Mononuclear cell (primary cell): Measurements from ENCODE around the gene NTSR1. TPM values are rescaled to one million over a fixed set of nuclear protein-coding genes. Genes with fewer than 3 reads are reported as not detected.

ENCODE experiments used
- H3K27me3 ChIP-seq: 2 replicates; pipeline ENCODE4 v1.6.0; 2011; ENCODE audit warnings: low read length, control low read depth; ENCODE audit not compliant: insufficient read depth
- H3K4me1 ChIP-seq: 2 replicates; pipeline ENCODE4 v1.5.1; 2011; ENCODE audit warnings: mild to moderate bottlenecking, low read length, control low read depth; ENCODE audit not compliant: insufficient read depth
- H3K4me3 ChIP-seq: 2 replicates; pipeline ENCODE4 v1.5.1; 2011; ENCODE audit warnings: mild to moderate bottlenecking, low read length, moderate library complexity
- H3K9me3 ChIP-seq: 2 replicates; pipeline ENCODE4 v1.5.1; 2011; ENCODE audit warnings: low read depth, mild to moderate bottlenecking, control low read depth, low read length
- total RNA-seq: library from RNA; depleted of rRNA; stranded (reverse); fragments of >200 nt; gene quantifications from one replicate; pipeline ENCODE4 v1.2.3, GENCODE V29; 2012

Gene NTSR1
- total RNA-seq, 1 donor = 0.73 TPM

- Histone ChIP-seq H3K4me3 (no peak overlapping the region), H3K9me3 (no peaks in the 10 kb centered on the region), H3K27me3 (no peaks in the 10 kb centered on the region), H3K4me1 (peaks cover 34% of the 10 kb centered on the region)
These were observed 64.6 kb downstream of the NTSR1 start for GRCh38 chr20:62772990-62773844.

GRCh38 chr20:62773845-62774714 is 65.4 kb downstream of the NTSR1 start:
- Histone ChIP-seq H3K9me3 (no peaks in the 10 kb centered on the region), H3K4me1 (peaks cover 34% of the 10 kb centered on the region)

GRCh38 chr20:62774762-62775161 is 66.1 kb downstream of the NTSR1 start:
- Histone ChIP-seq H3K4me3 (no peak overlapping the region), H3K27me3 (no peaks in the 10 kb centered on the region), H3K4me1 (peaks cover 34% of the 10 kb centered on the region), H3K9me3 (no peaks in the 10 kb centered on the region)

More at GRCh38 chr20:62773845-62774714, 65.4 kb downstream of the NTSR1 start:
- H3K27me3 ChIP-seq = no peaks in the 10 kb centered on the region
- H3K4me3 ChIP-seq = no peak overlapping the region

- Histone ChIP-seq H3K4me1 (peaks cover 34% of the 10 kb centered on the region), H3K27me3 (no peaks in the 10 kb centered on the region), H3K4me3 (no peak overlapping the region)
These were observed 66.6 kb downstream of the NTSR1 start for GRCh38 chr20:62775206-62775605.

GRCh38 chr20:62776035-62776691 is 67.5 kb downstream of the NTSR1 start:
- Histone ChIP-seq H3K9me3 (no peaks in the 10 kb centered on the region), H3K4me1 (peaks cover 34% of the 10 kb centered on the region), H3K4me3 (no peak overlapping the region), H3K27me3 (no peaks in the 10 kb centered on the region)

More at GRCh38 chr20:62775206-62775605, 66.6 kb downstream of the NTSR1 start:
- H3K9me3 ChIP-seq = no peaks in the 10 kb centered on the region

- Histone ChIP-seq H3K27me3 (no peaks in the 10 kb centered on the region), H3K4me1 (peaks cover 34% of the 10 kb centered on the region), H3K9me3 (no peaks in the 10 kb centered on the region), H3K4me3 (no peak overlapping the region)
These were observed 68.3 kb downstream of the NTSR1 start for GRCh38 chr20:62776692-62777527.

- H3K4me1 ChIP-seq = peaks cover 34% of the 10 kb centered on the region
- no peak overlapping the region for H3K4me3 ChIP-seq
- H3K27me3 ChIP-seq = no peaks in the 10 kb centered on the region
- no peaks in the 10 kb centered on the region for H3K9me3 ChIP-seq
These were observed 68.8 kb downstream of the NTSR1 start for GRCh38 chr20:62777528-62777830.

GRCh38 chr20:62778058-62778457 is 69.4 kb downstream of the NTSR1 start:
- Histone ChIP-seq H3K4me1 (peaks cover 36% of the 10 kb centered on the region), H3K27me3 (no peaks in the 10 kb centered on the region), H3K9me3 (no peaks in the 10 kb centered on the region), H3K4me3 (no peak overlapping the region)

- Histone ChIP-seq H3K4me1 (peaks cover 37% of the 10 kb centered on the region), H3K9me3 (no peaks in the 10 kb centered on the region), H3K4me3 (no peak overlapping the region), H3K27me3 (no peaks in the 10 kb centered on the region)
These were observed 70.2 kb downstream of the NTSR1 start for GRCh38 chr20:62778601-62779416.

GRCh38 chr20:62779417-62779685 is 70.7 kb downstream of the NTSR1 start:
- peaks cover 35% of the 10 kb centered on the region for H3K4me1 ChIP-seq
- H3K9me3 ChIP-seq = no peaks in the 10 kb centered on the region
- H3K4me3 ChIP-seq = no peak overlapping the region
- no peaks in the 10 kb centered on the region for H3K27me3 ChIP-seq

- Histone ChIP-seq H3K27me3 (no peaks in the 10 kb centered on the region), H3K4me1 (peaks cover 26% of the 10 kb centered on the region), H3K4me3 (no peak overlapping the region), H3K9me3 (no peaks in the 10 kb centered on the region)
These were observed 71.6 kb downstream of the NTSR1 start for GRCh38 chr20:62780204-62780603.

- H3K4me3 ChIP-seq = no peak overlapping the region
- H3K9me3 ChIP-seq = no peaks in the 10 kb centered on the region
- H3K4me1 ChIP-seq = peaks cover 21% of the 10 kb centered on the region
- H3K27me3 ChIP-seq = no peaks in the 10 kb centered on the region
These were observed 72.1 kb downstream of the NTSR1 start for GRCh38 chr20:62780696-62781095.

- Histone ChIP-seq H3K9me3 (no peaks in the 10 kb centered on the region), H3K4me1 (peaks cover 9% of the 10 kb centered on the region), H3K4me3 (no peak overlapping the region), H3K27me3 (no peaks in the 10 kb centered on the region)
These were observed 73.7 kb downstream of the NTSR1 start for GRCh38 chr20:62782149-62782892.
